ENCODE results near the gene NDUFB3.

Gene NDUFB3

DNA sequence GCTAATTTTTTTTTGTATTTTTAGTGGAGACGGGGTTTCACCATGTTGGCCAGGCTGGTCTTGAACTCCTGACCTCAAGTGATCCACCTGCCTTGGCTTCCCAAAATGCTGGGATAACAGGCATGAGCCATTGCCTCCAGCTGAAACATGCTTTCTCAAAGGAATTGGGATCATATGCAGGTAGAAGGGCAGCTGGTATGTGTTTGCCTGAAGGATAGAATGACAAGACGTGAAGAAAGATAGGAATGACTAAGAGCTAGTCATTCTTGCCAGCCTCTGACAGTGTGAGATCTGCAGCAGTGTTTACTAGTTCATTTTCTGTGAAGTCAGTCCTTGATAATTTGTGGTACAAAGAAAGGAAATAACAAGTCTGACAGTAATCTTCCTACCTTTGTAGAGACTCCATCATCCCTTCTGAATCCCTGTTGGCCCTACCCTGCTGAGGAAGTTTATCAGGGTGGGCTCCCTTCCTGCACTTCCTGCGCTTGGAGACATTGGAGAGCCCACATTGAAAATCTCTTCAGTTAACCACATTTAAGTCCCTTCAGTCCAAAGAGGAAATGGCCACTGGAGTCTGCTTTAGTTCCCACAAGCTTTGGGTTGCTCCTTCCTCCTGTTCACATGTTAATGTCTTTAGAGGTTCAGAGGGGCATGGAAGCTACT lies 58.9 kb downstream of the NDUFB3 start:
- DNase-seq, result no peak

DNA sequence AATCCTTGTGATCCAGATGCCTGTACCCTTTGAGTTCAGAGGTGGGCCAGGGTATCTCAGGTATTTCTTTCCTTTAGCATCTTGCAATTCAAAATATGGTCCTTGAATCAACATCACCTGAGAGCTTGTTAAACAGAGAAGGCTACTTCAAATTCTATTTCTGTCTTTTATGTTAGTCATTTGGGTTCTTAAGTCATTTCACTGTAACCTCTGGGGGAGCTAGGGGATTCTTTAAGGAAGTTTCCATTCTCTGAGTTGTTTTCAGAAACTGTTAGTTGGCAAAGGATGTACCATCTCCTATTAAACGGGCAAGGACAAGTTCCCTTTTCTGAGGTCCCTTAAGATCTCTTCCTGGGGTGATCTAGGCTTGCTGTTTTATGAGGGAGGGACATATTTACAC lies 60.7 kb downstream of the NDUFB3 start:
- DNase-seq, result no peak
